ENCODE measurements around the gene POLR2C.
A peak's percentile ranks its signal among the peaks of the same experiment; 100 is the strongest.

Gene POLR2C

DNA sequence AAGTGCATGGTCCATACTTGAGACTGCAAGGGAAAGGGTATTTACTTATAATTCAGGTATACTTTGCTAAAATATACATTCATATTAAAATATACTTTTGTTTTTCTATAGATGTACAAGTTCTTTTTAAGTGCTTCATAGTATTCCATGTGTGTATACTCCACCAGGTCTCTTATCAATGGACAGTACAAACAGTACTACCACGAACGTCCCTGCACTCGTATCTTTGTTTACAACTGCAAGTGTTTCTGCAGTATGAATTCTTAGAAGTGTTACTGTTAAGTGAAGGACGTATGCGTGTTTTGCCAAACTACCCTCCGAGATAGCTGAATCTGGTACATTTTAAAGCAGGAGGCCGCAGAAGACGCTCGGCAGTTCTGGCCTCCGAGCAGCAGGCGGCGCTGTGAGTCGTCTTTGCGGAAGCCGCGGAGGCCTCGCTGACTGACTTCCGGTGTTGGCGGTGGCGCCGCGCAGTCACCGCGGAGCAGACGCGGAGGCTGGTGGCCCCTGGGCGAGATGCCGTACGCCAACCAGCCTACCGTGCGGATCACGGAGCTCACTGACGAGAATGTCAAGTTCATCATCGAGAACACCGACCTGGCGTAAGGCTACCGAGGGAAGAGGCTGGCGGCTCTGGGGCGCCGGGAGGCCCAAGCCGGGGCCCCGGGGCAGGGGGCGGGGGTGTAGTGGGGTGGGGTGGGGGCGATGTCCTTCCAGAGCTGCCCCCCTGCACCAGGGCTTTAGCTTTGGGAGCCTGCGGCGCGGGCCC, at the start of gene POLR2C:
Gene POLR2C, plus strand, starts transcription at position 471 of the 769 bp plus-strand sequence. Its CDS starts 46 bp downstream, at position 517.
- peak within 1 kb of the TSS; percentile 94 for H3K4me3 ChIP-seq (replicated peaks; ENCODE audit: low read depth, low read length)
- DNase-seq (ENCODE audit: extremely low read depth, low read depth), result peak; percentile 56
- TF ChIP-seq CTCF (IDR thresholded peaks at IDR 0.05; ENCODE audit: low read depth, low read length, missing control alignments), result peak; percentile 75

DNA sequence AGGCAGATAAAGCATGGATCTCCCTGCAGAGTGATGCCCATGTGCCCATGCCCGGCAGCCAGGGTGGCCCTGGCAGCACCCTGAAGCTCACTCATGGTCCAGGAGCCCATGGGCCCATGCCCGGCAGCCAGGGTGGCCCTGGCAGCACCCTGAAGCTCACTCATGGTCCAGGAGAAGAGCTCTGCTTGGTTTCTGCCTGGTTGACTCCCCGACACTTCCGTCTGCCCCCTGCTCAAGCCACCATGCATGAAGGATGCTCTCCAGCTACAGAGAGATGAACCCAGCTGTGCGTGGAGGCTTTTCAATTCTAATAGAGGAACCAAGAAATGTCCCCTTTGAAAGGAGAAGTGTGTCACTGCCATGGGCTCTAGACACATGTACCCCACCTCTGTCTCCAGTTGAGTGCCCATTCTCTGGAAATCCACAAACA, 49.2 kb upstream of the POLR2C start:
- DNase-seq (ENCODE audit: extremely low read depth, low read depth), result no peak

GRCh38 chr16:57413733-57414132, 48.7 kb upstream of the POLR2C start:
- DNase-seq (ENCODE audit: extremely low read depth, low read depth), result no peak
- H3K4me3 ChIP-seq (replicated peaks; ENCODE audit: low read depth, low read length), result no peak overlapping the region

More for the DNA sequence above, 49.2 kb upstream of the POLR2C start:
- no peak overlapping the region for H3K4me3 ChIP-seq (replicated peaks; ENCODE audit: low read depth, low read length)
- no peak for TF ChIP-seq CTCF (IDR thresholded peaks at IDR 0.05; ENCODE audit: low read depth, low read length, missing control alignments)

DNA sequence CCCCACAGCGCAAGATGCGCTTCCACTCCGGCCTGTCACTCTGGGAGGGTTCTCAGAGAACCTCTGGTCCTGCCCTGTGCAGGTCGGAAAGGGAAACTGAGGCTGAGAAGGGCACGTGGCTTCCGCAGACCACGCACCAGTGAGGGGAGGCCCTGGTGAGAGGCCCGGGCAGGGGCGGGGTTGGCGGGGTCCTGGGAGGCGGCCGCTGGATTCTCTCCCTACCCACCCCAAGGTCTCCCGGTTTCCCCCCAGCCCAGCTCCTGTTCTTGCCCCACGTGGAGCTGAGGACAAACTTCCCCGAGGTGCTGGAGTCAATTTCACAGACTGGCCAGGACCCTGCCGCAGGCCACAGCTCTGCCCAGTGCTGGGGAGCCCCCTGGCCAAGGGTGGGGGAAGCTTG, 46.4 kb upstream of the POLR2C start:
- DNase-seq (ENCODE audit: extremely low read depth, low read depth), result no peak
- TF ChIP-seq CTCF (IDR thresholded peaks at IDR 0.05; ENCODE audit: low read depth, low read length, missing control alignments), result no peak
- H3K4me3 ChIP-seq (replicated peaks; ENCODE audit: low read depth, low read length), result no peak overlapping the region

More at GRCh38 chr16:57413733-57414132, 48.7 kb upstream of the POLR2C start:
- no peak for TF ChIP-seq CTCF (IDR thresholded peaks at IDR 0.05; ENCODE audit: low read depth, low read length, missing control alignments)

DNA sequence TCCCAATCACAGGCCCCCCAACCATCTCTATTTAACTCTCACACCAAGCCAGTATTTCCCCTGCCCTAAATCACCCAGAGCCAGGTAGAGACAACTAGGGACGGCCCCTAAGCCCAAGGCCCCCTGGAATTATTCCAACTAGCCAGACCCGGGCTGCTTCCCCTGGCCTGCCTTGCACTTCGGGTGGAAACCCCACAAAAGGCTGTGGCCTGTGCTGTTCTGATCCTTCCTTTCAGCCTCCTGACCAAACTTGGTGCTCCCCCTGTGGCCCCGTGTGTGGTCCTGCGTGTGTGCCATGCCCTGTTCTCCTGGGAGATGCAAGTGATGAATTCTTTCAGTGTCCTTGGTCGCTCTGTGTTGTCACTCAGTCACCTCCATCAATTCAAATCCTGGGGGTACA, 43.0 kb upstream of the POLR2C start:
- no peak for TF ChIP-seq CTCF (IDR thresholded peaks at IDR 0.05; ENCODE audit: low read depth, low read length, missing control alignments)
- DNase-seq (ENCODE audit: extremely low read depth, low read depth), result no peak
- H3K4me3 ChIP-seq (replicated peaks; ENCODE audit: low read depth, low read length), result no peak overlapping the region

DNA sequence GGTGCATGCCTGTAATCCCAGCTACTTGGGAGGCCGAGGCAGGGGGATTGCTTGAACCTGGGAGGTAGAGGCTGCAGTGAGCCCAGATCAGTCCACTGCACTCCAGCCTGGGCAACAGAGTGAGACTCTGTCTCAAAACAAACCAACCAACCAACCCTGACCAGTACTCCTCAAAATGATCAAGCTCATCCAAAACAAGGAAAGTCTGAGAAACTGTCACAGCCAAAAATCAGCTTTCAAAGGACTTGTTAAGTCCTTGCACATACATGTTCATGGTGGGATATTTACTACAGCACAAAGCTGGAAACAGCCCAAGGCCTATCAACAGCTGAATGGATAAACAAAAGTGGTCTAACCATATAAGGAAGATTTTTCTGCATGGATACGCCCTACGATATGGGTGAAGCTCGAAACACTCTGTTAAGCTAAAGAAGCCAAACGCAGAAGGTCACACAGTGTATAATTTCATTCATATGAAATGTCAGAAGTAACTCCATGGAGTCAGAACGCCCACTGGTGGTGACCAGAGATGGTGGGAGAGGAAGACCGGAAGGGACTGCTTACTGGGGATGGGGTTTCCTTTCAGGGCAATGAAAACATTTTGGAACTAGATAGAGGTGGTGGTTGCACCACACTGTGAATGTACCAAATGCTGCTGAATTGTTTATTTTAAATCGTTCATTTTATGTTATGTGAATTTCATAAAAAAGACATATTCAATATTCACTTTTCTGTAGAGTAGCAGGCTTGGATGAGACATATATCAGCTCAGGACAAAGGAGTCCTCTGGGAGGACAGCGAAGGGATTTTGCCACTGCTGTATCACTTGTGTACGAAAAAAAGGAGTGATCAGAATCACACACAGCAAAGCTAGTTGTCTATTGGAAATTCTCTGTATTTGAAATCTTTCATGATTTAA, 40.2 kb upstream of the POLR2C start:
- DNase-seq (ENCODE audit: extremely low read depth, low read depth), result peak; percentile 53
- peak; percentile 78 for TF ChIP-seq CTCF (IDR thresholded peaks at IDR 0.05; ENCODE audit: low read depth, low read length, missing control alignments)
- H3K4me3 ChIP-seq (replicated peaks; ENCODE audit: low read depth, low read length), result no peak overlapping the region
